SKM-1 (cell line): ENCODE data around the gene HMG20A.

Source experiments
- DNase-seq: peaks from one replicate; lab custom pipeline; 2025; ENCODE audit not compliant: unreplicated experiment; lab: John Stamatoyannopoulos, UW

HMG20A gene

DNA sequence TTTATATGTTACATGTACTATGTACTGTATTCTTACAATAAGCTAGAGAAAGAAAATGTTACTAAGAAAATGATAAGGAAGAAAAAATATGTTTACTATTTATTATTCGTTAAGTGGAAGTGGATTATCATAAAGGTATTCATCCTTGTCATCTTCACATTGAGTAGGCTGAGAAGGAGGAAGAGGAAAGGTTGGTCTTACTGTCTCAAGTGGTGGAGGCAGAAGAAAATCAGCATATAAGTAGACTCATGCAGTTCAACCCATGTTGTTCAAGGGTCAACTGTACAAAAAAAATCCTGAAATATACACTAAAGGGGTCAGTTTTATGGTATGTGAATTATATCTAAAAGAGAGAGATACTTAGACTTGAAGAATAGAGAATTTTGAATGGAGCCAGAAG is 5.7 kb downstream of the HMG20A start:
- no peak for DNase-seq

DNA sequence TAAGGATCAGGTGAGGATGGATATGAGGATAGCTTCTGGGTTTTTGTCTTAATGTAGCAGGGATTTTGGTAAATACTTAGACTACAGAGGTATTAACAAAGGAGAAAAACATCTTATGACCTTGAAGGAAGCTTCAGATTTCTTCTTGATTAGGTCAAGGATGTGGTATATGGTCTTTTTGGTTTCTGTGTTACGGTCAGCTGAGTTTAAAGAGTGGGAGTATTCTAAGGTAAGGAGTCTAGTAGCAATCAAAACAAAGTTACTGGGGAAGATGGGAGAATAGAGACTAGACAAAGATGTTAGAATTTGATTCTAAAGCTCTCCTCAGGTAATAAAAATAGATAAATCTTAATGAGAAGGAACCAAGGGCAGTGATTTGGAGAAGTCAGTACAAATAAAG is 6.2 kb downstream of the HMG20A start:
- no peak for DNase-seq

- DNase-seq = no peak
These were observed 9.5 kb downstream of the HMG20A start for GRCh38 chr15:77430213-77430612.

DNA sequence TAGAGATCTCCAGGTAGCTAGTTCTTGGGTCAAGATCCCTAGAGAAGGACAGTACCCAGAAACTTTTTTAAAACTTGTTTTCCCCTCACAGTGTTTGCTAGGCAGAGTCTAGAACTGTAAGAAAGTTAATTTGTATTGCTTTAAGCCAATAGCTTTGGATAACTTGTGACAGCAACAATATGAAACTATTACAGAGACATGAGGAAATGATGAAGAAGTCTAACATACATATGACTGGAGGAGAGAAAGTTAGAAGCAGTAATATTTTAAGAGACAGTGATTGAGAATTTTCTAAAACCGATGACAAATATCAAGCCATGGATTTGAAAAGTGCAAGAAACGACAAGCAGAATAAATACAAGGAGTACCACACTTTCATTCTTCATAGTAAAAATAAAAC is 10.0 kb downstream of the HMG20A start:
- no peak for DNase-seq

DNA sequence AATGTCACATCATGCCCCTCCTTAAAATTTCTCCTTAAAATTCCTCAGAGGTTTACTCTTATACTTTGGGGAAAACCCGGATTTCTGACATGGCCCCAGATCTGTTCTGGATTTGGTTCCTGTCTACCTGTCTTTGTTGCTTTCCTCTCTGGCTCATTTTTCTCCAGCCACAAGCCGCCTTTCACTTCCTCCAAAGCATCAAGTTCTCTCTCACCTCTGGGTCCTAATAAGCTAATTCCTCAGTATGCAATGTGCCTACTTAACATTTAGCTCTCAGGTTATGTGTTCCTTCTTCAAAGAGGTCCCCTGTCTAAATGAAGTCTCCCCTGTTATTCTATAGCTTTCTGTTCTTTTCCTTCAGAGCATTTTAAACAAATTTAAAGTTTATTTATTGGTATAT is 16.1 kb downstream of the HMG20A start:
- no peak for DNase-seq

DNA sequence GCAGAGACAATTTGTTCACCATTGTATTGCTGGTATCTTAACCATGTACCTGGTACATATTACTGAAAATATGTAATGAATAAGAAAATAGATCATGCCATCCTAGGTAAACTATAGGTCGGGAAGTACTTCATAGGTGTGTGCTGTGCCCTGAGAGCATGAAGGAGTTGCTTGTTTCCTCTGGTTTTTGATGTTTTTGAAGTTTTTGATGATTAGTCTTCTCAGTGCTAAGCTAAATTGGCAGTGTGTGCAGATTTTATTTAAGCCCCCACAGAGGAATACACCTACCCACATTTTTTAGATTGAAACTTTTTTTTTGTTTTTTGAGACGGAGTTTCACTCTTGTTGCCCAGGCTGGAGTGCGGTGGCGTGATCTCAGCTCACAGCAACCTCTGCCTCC is 16.6 kb downstream of the HMG20A start:
- DNase-seq = no peak

- no peak for DNase-seq
These were observed 19.8 kb downstream of the HMG20A start for GRCh38 chr15:77440378-77440999.

- no peak for DNase-seq
These were observed 26.2 kb downstream of the HMG20A start for GRCh38 chr15:77446840-77447390.

GRCh38 chr15:77454265-77454664 is 33.6 kb downstream of the HMG20A start:
- no peak for DNase-seq

DNA sequence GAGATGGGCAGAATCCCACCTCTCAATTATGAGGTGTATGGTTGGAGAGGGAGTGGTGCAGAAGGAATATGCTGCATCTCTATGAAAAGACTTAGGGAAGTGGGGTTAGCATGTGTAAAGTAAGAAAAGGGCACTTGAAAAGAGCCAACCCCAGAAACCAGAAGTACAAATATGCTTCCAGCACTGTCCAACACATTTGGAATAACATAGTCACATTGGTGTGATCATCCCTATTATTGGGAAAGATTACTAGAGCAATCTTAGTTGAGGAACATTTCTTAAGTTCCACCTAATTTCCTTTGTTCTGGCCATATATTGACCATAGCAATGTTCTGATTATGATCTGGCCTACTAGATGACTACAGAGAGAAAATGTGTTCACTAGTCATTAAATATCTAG is 34.3 kb downstream of the HMG20A start:
- no peak for DNase-seq

DNA sequence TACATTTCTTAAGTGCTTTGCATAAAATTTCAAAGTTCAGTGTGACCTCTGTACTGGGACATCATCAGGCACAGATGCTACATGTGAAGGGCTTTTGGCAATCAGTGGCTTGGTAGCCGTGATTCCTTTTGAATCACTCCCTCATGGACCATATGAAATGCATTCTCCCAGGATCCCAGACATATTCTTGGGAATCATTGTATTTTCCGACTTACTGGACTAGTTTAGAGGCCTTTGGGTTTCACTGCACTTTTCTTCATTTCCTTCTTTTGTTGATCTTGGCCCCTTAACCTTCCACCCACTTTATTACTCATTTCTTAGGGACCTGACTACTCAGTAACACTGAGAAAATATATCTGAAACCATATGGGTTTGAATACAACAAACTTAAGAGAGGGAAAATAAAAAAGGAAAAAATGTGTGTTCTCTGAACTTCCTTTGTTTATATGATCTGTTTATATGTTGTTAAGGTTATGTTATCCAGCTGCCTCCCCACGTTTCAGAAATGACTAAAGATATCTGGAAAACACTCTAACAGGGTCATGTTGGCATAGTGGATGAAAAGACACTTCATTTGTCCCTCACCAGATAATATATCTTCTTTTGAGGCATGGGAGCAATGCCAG is 35.1 kb downstream of the HMG20A start:
- no peak for DNase-seq

DNA sequence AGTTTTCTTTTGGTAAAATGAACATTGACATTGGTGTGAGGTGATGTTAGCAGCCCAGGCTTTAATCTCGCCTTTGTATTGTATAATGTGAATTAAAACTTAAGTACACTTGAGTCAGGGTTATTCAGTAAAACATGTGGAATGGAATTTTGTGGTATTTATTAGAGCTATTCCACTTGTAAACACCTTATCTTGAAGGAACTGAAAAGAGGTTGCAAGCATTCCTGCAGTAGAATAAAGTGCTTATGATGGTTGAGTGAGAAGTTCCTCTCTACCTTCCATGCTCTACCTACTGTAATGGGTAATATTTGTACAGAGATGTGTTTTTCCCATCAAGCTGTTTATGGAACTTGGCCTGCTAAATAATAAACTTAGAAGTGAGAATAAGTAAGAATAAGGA is 36.1 kb downstream of the HMG20A start:
- no peak for DNase-seq

DNA sequence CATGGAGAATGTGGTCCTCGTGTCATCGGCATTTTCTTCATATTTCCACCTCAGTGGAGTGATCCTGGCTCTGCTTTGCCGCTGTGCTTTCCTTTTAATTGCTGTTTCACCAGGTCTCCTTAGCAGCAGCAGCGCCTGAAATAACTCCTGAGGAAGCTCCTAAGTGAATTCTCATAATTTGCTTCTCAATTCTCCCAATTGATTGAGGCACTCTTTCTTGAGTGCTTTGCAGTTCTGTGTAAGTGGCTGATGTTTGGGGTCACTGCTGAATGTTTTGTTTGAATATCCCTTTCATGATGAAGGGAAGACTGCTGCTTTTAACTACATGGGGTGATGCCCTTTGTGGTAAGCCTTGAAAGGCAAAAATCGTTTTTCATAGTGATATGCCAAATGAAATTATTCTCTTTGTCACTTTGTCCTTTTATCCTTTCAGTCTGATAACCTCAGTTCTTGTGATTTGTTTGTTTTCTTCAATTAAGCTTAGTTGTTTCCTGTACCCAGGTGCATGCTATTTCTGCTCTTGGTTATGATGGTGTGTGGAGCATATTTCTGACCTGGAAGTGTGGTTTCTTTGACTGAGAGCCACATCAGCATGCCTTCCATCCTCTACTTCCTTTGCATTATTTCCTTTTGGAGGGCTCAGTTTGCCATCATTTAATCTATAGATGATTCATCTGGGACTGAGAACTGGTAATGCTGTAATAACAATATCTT is 36.7 kb downstream of the HMG20A start:
- no peak for DNase-seq

DNA sequence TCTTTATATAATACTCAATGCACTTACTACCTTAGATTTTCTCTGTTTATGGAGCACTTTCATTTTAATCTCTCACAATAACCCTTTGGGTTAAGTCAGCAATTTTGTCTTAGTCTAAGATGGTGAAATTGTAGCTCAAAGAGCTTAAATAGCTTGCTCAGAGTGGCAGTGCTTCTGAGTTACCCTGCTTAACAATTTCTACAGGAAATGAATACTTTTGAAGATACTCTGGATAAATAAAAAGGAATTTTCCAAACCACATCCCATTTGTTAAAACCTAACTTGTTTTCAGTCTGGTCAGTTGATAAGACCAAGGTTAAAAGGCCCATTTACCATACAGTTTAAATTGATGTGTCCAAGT is 37.2 kb downstream of the HMG20A start:
- DNase-seq = no peak

GRCh38 chr15:77459031-77459430 is 38.3 kb downstream of the HMG20A start:
- DNase-seq = no peak

DNA sequence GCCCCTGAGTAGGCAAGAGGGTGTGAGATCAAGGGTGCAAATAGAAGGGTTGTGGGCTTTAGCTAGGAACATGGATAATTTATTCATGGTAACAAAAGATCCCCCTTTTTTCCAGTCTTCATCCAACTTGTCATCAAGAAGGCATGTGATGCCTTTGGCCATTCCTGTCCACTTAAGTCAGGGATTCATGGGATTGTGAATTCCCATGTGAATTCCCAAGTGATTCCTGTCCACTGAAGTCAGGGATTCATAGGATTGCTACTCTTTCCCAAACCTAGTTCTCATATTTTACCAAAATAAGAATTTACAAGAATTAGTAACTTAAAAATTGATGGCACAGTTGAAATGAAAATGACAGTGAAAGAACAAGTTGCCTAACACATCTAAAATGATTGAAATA is 40.8 kb downstream of the HMG20A start:
- no peak for DNase-seq

GRCh38 chr15:77464129-77464865 is 43.6 kb downstream of the HMG20A start:
- DNase-seq = no peak

GRCh38 chr15:77466521-77466920 is 45.8 kb downstream of the HMG20A start:
- no peak for DNase-seq

DNA sequence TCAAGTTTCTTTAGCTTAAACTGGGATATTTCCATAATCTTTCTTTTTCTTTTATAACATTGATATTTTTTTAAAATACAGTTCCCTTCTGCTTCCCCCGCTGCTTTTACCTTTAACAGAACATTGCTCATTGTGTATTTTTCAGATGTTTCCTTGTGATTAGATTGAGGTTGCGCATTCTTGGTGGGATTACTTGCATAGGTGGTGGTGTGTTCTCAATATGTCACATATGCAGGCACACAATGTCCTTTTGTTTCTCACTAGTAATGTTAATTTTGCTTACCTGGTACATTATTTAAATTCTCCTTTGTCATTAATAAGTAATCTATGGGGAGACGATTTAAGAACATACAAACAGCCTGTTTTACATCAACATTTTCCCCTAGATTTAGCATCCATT is 48.2 kb downstream of the HMG20A start:
- DNase-seq = no peak

- DNase-seq = no peak
These were observed 49.5 kb downstream of the HMG20A start for GRCh38 chr15:77470235-77470634.

- DNase-seq = no peak
These were observed 52.6 kb downstream of the HMG20A start for GRCh38 chr15:77473328-77473727.
